Measurements from ENCODE around the gene CRAMP1. TPM values are rescaled to one million over a fixed set of nuclear protein-coding genes. Genes with fewer than 3 reads are reported as not detected.

CRAMP1 gene
- polyA plus RNA-seq, 2 of the 4 experiments (the other 2 are of a cell fraction), result 6.5 to 9.1 TPM

GRCh38 chr16:1705688-1706385, 93.7 kb downstream of the CRAMP1 start, which contains the start of gene MAPK8IP3 (continued):
- no peak for TF ChIP-seq RCOR1 (IDR thresholded peaks at IDR 0.05; ENCODE audit: low read depth, low read length)
- TF ChIP-seq HES2 (IDR thresholded peaks at IDR 0.05), result no peak
- no peak for TF ChIP-seq KDM5A (IDR thresholded peaks at IDR 0.05)
- TF ChIP-seq BHLHE40 (IDR thresholded peaks at IDR 0.05; ENCODE audit: low read depth, low read length), result no peak
- peak; percentile 85; the same call in 1 of the 2 replicates for TF ChIP-seq PHF8 (IDR thresholded peaks at IDR 0.05; ENCODE audit: borderline replicate concordance, low read depth)
- no peak for TF ChIP-seq CBX8 (IDR thresholded peaks at IDR 0.05)
- no peak for TF ChIP-seq POLR2AphosphoS2 (conservative IDR thresholded peaks at IDR 0.05; ENCODE audit: low read length)

GRCh38 chr16:1706386-1707192, 94.4 kb downstream of the CRAMP1 start:
- ChIA-PET CTCF (interaction anchor here (0.6 to 5.3 kb wide), 49 partner anchors 9 to 260 kb away, joined by 3 to 72 read pairs (median 4); partner anchors contain the start of genes EME2, IFT140, JPT2 and MRPS34), POLR2A (interaction anchor here (0.7 to 4.3 kb wide), 18 partner anchors 15 to 214 kb away, joined by 3 to 44 read pairs (median 4); partner anchors contain the start of genes CRAMP1, IFT140, JPT2 and NME3)
- Histone ChIP-seq H3K27ac (peak overlapping the region; percentile 93 to 96), H3K4me3 (peak overlapping the region; percentile 89), H3K9me3 (no peaks in the 10 kb centered on the region), H3K4me2 (peak overlapping the region; percentile 98), H3K4me1 (peaks cover 14% of the 10 kb centered on the region; the same call in 1 of the 3 replicates)
- peak; percentile 42 to 60 for ATAC-seq
- no peak for FAIRE-seq
- WGBS (ENCODE audit: missing lambda C conversion rate), result 3% methylated on average over 27 of the region's 62 CpGs
- no peak for DNase-seq (ENCODE audit: low read depth in 1 of 2, low spot score in 1 of 2)
- no peak for TF ChIP-seq TFCP2L1 (CRISPR knock-in tag; IDR thresholded peaks at IDR 0.05)
- TF ChIP-seq SREBF2 (IDR thresholded peaks at IDR 0.05), result no peak
- TF ChIP-seq PHF8 (IDR thresholded peaks at IDR 0.05; ENCODE audit: borderline replicate concordance, low read depth), result peak; percentile 15
- no peak for TF ChIP-seq REST (IDR thresholded peaks at IDR 0.05)
- 0 out of 2 replicates have a peak, but pooled peaks have one; percentile 14 for TF ChIP-seq MYC (IDR thresholded peaks at IDR 0.05; ENCODE audit: borderline replicate concordance, low read length)
- no peak for TF ChIP-seq CHD4 (IDR thresholded peaks at IDR 0.05; ENCODE audit: borderline replicate concordance)
- no peak for TF ChIP-seq RFX5 (IDR thresholded peaks at IDR 0.05)
- no peak for TF ChIP-seq EHF (CRISPR knock-in tag; IDR thresholded peaks at IDR 0.05)
- TF ChIP-seq HOXA7 (CRISPR knock-in tag; IDR thresholded peaks at IDR 0.05), result no peak
- no peak for TF ChIP-seq CEBPB (IDR thresholded peaks at IDR 0.05)
- TF ChIP-seq PBX3 (IDR thresholded peaks at IDR 0.05), result no peak
- no peak for TF ChIP-seq BHLHE40 (IDR thresholded peaks at IDR 0.05; ENCODE audit: low read depth, low read length)
- no peak for TF ChIP-seq SMC3 (IDR thresholded peaks at IDR 0.05)
